Spleen (tissue), 3 donors: ENCODE measurements around the gene TOPBP1.

Experiments
- POLR2A ChIP-seq, 3 donors: fragments of 450-650 bp; IDR thresholded peaks; one replicate each; pipeline ENCODE4 v1.5.1; 2017; ENCODE audit warnings: antibody characterized with exemption in 3 of 3, mild to moderate bottlenecking in 1 of 3
- POLR2AphosphoS5 ChIP-seq, 3 donors: sonication (generic); formaldehyde crosslinking; IDR thresholded peaks; one replicate each; pipeline ENCODE4 v1.5.1; 2017; ENCODE audit warnings: antibody characterized with exemption in 3 of 3

DNA sequence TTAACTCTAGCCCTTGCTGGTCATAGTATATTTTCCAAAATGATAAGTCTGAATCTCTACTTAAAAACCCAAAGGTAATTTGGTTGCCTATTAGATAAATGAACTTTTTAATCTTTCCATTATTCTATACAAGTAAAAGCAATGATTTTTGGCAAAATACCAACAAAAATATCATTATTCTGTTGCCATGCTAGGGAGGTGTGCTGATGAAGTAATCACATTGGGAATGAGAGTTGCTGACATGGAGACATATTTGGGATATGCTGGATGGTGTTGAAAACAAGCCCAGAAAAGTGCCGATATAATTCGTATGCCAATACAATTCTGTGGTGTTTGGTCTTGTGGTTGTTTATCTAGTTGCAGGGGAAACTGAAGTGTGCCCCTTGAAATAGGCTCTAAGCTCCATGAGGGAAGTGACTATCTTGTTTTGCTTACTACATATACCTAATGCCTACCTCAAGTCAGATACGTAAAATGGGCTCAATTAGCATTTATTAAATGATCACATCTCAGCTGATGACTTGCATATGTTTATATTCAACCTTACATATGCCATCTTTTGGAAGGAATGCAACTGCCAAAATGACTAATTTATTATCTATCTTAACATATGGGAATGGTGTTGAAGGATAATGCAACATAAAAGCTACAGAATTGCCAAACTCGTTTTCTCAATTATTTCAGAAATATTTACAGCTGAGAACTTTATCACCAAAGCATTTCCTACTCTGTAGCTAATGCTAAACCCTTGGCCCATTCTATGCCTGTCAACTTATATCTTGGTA lies 5.8 kb downstream of the TOPBP1 start:
- TF ChIP-seq POLR2AphosphoS5 (IDR thresholded peaks at IDR 0.05) (no peak), POLR2A (IDR thresholded peaks at IDR 0.05) (no peak)
